Stimulated activated naive B cell treated with anti-CD40 and anti-IgM and Interleukin-4, amounts not matched to agents 10 μg/mL and 1 μg/mL and 100 μg/mL, for 72 hours (primary cell): ENCODE results near the gene PRKN.

Experiments
- ATAC-seq, 2 donors: fragments of 150-1000 bp; cut with Tn5 transposase; replicated peaks; 2 replicates each; pipeline ENCODE4 v1.10.0; 2021; ENCODE audit warnings: moderate library complexity in 1 of 2
- DNase-seq: peaks from one replicate; pipeline ENCODE4 v3.0.0; 2021
- H3K27ac Mint-ChIP-seq: one replicate; pipeline ENCODE4 v1.8.0; 2022; ENCODE audit warnings: mild to moderate bottlenecking, mixed read lengths
- H3K27me3 Mint-ChIP-seq, 2 donors: one replicate each; pipeline ENCODE4 v1.8.0; 2022; ENCODE audit warnings: mixed read lengths in 2 of 2
- H3K36me3 Mint-ChIP-seq, 2 donors: one replicate each; pipeline ENCODE4 v1.8.0; 2022; ENCODE audit warnings: mixed read lengths in 2 of 2, mild to moderate bottlenecking in 1 of 2
- H3K4me1 Mint-ChIP-seq, 2 donors: one replicate each; pipeline ENCODE4 v1.8.0; 2022; ENCODE audit warnings: mixed read lengths in 2 of 2, mild to moderate bottlenecking in 1 of 2
- H3K4me3 Mint-ChIP-seq, 2 donors: one replicate each; pipeline ENCODE4 v1.8.0; 2022; ENCODE audit warnings: mild to moderate bottlenecking in 2 of 2, mixed read lengths in 2 of 2, moderate library complexity in 1 of 2
- H3K9me3 Mint-ChIP-seq, 2 donors: one replicate each; pipeline ENCODE4 v1.8.0; 2022; ENCODE audit warnings: mixed read lengths in 2 of 2, mild to moderate bottlenecking in 1 of 2

The PRKN gene

DNA sequence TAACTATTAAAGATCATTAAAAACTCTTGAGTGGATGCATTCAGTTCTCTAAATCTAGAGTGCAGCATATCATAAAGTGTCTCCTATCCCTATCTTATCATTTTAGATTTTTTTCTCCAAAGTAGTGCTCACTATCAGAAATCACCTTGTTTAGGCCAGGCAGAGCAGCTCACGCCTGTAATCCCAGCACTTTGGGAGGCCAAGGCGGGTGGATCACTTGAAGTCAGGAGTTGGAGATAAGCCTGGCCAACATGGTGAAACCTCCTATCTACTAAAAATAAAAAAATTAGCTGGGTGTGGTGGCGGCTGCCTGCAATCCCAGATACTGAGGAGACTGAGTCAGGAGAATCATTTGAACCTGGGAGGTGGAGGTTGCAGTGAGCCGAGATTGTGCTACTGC is 368.9 kb downstream of the PRKN start:
- H3K27me3 Mint-ChIP-seq: no peaks in the 10 kb centered on the region
- no peak overlapping the region for H3K27ac Mint-ChIP-seq
- H3K4me1 Mint-ChIP-seq: no peaks in the 10 kb centered on the region
- DNase-seq (no peak), ATAC-seq (no peak)
- no peaks in the 10 kb centered on the region for H3K9me3 Mint-ChIP-seq
- H3K4me3 Mint-ChIP-seq: no peak overlapping the region
- no peaks in the 10 kb centered on the region for H3K36me3 Mint-ChIP-seq

DNA sequence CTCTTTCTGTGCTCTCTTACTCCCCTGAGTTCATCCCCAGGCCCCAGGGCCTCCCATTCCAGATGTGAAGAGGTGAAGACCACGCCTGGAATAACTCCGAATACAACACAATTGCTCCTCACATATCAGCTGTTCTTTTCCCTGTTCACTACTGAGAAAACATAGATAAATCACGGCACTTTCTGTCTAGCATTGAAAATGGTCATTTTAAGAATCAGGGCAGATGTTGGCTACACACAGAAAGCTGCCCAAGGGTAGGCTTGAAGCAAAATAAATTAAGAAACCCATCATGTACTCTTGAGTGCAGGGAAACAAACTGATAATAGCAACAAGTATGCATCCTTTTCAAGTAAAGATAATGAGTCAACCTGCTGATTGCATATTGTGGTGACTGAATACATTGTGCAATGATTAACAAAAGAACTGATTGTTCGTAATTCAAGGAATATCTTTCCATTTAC is 382.5 kb downstream of the PRKN start:
- Mint-ChIP-seq H3K36me3 (no peaks in the 10 kb centered on the region), H3K4me3 (no peak overlapping the region), H3K27ac (no peak overlapping the region), H3K4me1 (no peaks in the 10 kb centered on the region), H3K9me3 (peaks cover 1 to 5% of the 10 kb centered on the region in 2 donors), H3K27me3 (no peaks in the 10 kb centered on the region)
- ATAC-seq (no peak), DNase-seq (no peak)

DNA sequence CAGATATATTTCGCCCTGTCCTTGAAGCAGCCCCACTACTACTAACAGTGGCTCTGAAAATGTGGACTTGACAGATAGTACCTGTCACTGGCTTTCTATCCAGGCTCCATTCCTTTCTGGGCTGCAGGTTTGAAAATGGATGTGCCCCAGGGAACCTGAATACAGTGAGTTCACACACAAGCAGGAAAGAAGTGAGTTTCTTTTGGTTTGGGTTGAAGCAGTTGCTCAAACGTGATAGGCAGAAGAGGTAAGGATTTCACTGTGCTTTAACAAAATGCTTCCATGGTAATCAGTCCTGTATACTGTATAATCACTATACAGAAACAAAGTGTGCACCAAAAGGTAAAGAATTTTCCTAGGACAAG is 382.9 kb downstream of the PRKN start:
- peaks cover 1 to 5% of the 10 kb centered on the region in 2 donors for H3K9me3 Mint-ChIP-seq
- H3K36me3 Mint-ChIP-seq: no peaks in the 10 kb centered on the region
- H3K27me3 Mint-ChIP-seq: no peaks in the 10 kb centered on the region
- ATAC-seq: no peak
- no peaks in the 10 kb centered on the region for H3K4me1 Mint-ChIP-seq
- no peak for DNase-seq
- no peak overlapping the region for H3K27ac Mint-ChIP-seq
- H3K4me3 Mint-ChIP-seq: no peak overlapping the region

DNA sequence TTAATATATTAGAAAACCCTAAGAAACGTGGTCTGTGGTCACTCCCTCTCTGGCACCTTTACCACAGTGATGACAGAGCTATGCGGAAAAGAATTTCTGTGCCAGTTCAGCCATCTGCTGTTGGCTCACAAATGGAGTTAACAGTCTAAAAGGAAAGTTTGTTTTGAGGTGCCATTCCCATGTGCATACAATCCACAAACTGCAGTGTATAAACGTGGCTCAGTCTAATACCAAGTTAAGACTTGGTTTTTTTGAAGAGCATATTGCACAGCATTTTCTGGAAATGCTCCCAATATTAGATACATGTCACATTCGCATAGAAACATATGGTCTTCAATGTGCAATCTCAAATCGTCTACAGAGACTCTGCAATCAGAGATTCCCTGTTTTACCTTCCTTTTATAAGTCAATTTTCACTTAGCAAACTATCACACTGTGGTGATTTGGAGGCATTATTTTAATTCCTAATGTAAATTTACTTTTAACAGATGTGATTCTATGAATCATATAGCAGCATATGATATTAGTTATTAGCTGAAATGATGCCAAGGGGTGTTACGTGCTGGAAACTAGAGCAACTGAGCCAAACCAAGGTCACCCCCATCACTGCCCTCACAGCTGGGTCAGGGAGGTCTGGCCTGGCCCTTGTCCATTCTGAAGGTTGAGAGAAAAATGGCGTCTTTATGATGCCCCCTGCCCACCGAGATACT is 383.5 kb downstream of the PRKN start:
- H3K4me1 Mint-ChIP-seq: no peaks in the 10 kb centered on the region
- no peak for DNase-seq
- ATAC-seq: no peak
- no peaks in the 10 kb centered on the region for H3K27me3 Mint-ChIP-seq
- H3K36me3 Mint-ChIP-seq: no peaks in the 10 kb centered on the region
- H3K9me3 Mint-ChIP-seq: peaks cover 1 to 5% of the 10 kb centered on the region in 2 donors
- H3K4me3 Mint-ChIP-seq: no peak overlapping the region
- H3K27ac Mint-ChIP-seq: no peak overlapping the region

DNA sequence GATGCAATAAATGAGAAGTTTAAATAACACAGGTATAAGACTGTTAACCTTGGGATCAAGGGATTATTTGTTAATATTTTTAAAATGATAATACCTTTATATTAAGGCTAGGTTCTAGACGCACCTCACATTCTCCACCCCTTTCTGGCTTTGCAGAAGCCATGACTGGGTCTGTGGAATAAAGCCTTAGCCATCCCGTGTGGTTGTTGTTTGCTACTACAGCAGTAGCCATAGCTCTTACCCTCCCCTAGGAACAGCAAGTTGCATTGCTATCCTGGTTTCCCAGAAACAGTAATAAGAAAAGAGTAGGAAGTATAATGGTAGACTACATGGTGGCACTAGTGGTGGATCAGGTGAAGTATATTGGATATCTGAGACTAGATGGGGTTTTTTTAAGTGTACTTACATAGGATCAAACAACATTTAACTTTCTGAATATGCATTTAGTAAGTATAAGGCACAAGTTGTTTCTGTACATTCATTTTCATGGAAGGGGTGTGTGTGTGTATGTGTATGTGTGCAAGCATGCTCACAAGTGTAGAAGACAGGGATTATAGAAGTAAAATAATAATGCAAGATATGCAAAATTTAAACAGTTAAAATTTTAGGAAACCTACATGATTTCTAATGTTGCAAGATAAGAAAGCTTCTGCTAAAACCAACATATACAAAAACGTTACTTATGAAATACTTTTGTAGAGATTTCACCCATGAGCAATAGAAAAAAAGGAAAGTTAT is 384.2 kb downstream of the PRKN start:
- Mint-ChIP-seq H3K4me3 (no peak overlapping the region), H3K4me1 (no peaks in the 10 kb centered on the region), H3K27me3 (no peaks in the 10 kb centered on the region), H3K36me3 (no peaks in the 10 kb centered on the region), H3K9me3 (peaks cover 0 to 5% of the 10 kb centered on the region in 2 donors), H3K27ac (no peak overlapping the region)
- ATAC-seq (no peak), DNase-seq (no peak)

DNA sequence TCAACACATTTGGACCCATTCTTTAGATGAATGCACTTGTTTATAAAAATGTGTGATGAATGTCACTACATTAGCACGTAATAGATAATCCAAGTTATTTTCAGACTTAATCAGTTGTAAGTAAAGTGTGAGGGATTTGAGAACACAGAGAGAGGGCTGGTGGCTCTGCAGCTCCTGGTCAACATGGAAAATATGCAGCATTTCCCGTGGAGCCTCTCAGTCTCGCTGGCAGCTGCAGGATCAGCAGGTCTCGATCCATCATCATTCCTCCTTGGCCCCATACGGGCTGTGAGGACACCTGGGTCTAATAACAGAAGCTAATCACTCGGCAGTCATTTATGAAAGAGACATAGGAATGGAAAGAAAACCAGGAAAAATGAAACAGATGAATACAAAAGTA is 390.2 kb downstream of the PRKN start:
- H3K9me3 Mint-ChIP-seq: peaks cover 3 to 8% of the 10 kb centered on the region in 2 donors
- ATAC-seq (no peak), DNase-seq (no peak)
- H3K4me3 Mint-ChIP-seq: no peak overlapping the region
- H3K27ac Mint-ChIP-seq: no peak overlapping the region
- no peaks in the 10 kb centered on the region for H3K4me1 Mint-ChIP-seq
- H3K27me3 Mint-ChIP-seq: no peaks in the 10 kb centered on the region
- H3K36me3 Mint-ChIP-seq: no peaks in the 10 kb centered on the region

DNA sequence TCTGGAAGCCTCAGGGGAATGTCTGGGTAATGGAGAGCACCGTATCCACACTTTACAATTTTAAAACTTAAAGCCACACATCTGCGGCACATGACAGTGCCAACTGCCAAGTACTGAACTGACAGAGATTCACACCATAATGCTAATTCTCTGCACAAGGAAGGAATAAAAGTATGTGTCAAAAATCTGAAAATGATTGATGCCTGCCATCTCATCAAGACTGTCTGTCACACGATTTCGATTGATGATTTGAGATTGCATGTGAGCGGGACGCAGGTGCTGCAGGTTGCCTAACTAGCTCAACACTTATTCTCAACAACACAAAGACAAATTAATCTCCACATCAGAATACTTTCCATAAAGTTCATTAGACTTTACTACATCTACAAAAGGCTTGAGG is 391.2 kb downstream of the PRKN start:
- H3K36me3 Mint-ChIP-seq: no peaks in the 10 kb centered on the region
- peaks cover 4 to 8% of the 10 kb centered on the region in 2 donors for H3K9me3 Mint-ChIP-seq
- ATAC-seq (no peak), DNase-seq (no peak)
- H3K4me1 Mint-ChIP-seq: no peaks in the 10 kb centered on the region
- no peak overlapping the region for H3K27ac Mint-ChIP-seq
- H3K27me3 Mint-ChIP-seq: no peaks in the 10 kb centered on the region
- no peak overlapping the region for H3K4me3 Mint-ChIP-seq

DNA sequence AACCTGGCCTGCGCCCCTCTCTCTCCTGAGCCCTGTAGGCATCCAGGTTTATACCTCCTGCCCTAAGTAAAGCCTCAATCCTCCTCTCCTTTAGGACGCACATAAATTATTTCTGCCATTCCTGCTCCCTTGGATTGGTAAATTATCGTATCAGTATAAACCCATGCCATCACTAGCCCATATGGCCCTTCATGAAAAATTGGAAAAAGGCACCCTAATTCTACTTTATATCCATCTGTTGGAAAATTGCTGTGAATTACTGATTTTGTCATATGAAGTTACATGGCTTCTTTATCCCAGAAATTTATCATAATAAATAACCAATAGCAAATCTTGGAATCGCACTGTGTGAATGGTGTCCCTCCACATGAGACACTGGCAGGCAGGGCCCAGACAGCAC is 395.2 kb downstream of the PRKN start:
- ATAC-seq (no peak), DNase-seq (no peak)
- H3K4me1 Mint-ChIP-seq: no peaks in the 10 kb centered on the region
- H3K4me3 Mint-ChIP-seq: no peak overlapping the region
- no peaks in the 10 kb centered on the region for H3K36me3 Mint-ChIP-seq
- H3K9me3 Mint-ChIP-seq: peaks cover under 1 to 16% of the 10 kb centered on the region in 2 donors
- H3K27ac Mint-ChIP-seq: no peak overlapping the region
- H3K27me3 Mint-ChIP-seq: no peaks in the 10 kb centered on the region

DNA sequence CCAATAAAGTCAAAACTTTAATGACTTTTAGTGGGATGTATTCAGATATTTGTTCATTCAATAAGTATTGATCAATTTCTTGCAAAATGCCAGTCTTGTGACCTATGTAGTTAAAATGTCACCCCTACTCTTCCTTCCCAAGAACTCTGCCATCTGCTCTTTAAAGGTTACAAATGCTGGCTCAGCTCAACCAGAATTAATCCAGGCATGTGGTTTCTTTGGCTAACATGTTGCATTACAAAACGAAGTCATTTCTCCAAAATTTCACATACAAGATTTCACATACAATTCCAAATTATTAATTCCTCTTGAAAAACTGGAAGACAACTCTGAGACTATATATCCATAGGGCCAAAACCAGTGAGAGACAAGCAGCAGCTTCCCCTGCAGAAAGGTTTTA is 395.7 kb downstream of the PRKN start:
- no peak for DNase-seq
- ATAC-seq: no peak
- H3K4me1 Mint-ChIP-seq: no peaks in the 10 kb centered on the region
- no peaks in the 10 kb centered on the region for H3K27me3 Mint-ChIP-seq
- peaks cover 0 to 16% of the 10 kb centered on the region in 2 donors for H3K9me3 Mint-ChIP-seq
- no peaks in the 10 kb centered on the region for H3K36me3 Mint-ChIP-seq
- no peak overlapping the region for H3K4me3 Mint-ChIP-seq
- H3K27ac Mint-ChIP-seq: no peak overlapping the region

DNA sequence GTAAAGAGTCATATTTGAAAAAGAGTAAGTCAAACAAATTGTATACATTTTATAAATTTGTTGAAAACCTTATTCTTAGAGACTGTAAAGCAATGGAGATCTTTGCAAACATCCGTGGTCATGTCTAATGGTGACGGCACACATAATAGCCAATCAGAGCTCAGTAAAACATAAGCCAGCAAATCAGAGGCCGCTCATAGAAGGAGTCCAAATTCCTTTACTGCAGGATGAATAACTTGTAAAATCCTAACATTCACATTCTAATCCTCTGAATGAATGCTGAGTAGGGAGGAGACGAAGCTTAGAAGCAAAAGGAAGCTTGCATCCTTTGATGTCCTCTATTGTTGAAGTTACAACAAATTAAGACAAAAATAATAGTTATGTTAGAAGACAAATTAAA is 401.7 kb downstream of the PRKN start:
- Mint-ChIP-seq H3K4me1 (no peaks in the 10 kb centered on the region), H3K4me3 (no peak overlapping the region), H3K27me3 (no peaks in the 10 kb centered on the region), H3K9me3 (peaks cover 2 to 14% of the 10 kb centered on the region in 2 donors), H3K27ac (no peak overlapping the region), H3K36me3 (no peaks in the 10 kb centered on the region)
- DNase-seq: no peak
- no peak for ATAC-seq

DNA sequence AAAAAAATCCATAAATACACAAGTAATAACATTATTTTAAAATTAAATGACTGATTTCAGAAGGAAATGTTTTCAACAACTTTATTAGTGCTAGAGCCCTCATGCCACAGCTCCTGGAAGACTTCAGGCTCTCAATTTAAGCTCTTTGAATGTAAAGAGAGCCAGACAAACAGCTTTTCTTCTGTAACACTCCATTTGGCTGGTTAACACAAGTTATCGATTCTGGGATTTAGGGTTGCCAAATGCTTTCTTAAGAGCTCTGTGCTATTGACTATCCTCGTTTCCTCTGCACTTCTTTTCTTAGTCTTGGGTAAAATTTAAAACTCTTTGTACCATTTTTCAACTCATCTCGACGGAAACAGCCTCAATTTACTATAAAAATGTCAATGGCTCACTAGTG is 402.5 kb downstream of the PRKN start:
- H3K36me3 Mint-ChIP-seq: no peaks in the 10 kb centered on the region
- no peak for ATAC-seq
- no peaks in the 10 kb centered on the region for H3K27me3 Mint-ChIP-seq
- DNase-seq: no peak
- H3K27ac Mint-ChIP-seq: no peak overlapping the region
- H3K9me3 Mint-ChIP-seq: peaks cover 4 to 15% of the 10 kb centered on the region in 2 donors
- no peak overlapping the region for H3K4me3 Mint-ChIP-seq
- no peaks in the 10 kb centered on the region for H3K4me1 Mint-ChIP-seq

DNA sequence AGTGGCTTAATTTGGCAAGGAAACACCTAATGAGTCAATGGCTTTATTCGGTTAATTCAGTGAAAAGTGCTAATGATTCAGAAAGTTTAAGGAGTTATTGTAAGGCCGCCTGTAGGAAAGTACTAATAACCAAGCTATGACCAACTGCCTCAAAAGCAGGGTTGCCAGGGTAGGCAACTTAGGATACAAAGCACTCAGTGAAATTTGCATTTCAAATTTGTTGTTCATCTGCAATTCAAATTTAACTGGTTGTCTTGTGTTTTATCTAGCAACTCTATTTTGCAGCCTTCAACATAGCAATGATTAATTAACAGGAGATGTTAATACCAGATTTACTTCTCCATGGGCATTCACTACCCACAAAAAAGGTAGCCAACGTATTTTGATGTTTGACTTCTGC is 412.3 kb downstream of the PRKN start:
- H3K9me3 Mint-ChIP-seq: peaks cover 3 to 5% of the 10 kb centered on the region in 2 donors
- no peaks in the 10 kb centered on the region for H3K27me3 Mint-ChIP-seq
- no peaks in the 10 kb centered on the region for H3K36me3 Mint-ChIP-seq
- no peak overlapping the region for H3K4me3 Mint-ChIP-seq
- DNase-seq (no peak), ATAC-seq (no peak)
- no peak overlapping the region for H3K27ac Mint-ChIP-seq
- no peaks in the 10 kb centered on the region for H3K4me1 Mint-ChIP-seq

DNA sequence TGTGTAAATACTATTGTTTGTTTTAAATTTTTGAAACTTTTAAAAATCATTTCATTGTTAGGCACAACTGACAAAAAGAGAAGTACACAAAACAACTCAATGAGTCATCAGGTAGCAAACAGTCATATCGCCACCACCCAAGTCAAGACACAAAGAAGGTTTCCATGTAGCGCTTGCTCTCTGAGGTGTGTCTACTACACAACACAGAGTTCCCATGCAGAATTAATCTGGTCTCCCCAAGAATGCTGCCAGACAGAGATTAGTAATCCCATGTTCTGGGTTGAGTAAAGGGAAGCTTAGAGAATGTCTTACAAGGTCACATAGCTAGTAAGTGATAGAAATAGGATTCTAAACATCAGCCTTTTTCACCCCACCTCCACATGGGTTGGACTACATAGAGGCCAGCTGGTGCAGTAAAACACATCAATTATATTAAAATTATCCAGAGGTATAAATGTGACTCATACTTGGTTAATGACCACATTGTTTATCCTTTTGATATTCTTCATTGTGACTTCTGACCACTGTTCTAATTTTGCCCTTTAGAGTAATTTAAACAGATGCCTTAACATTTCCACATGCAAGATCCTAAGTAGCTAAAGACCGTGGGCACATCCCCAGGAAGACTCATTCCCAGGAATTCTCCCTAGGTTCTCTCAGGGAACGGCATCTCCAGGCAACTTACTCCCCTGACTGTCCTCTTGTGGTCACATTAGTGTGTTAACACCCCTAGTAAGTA is 413.5 kb downstream of the PRKN start:
- Mint-ChIP-seq H3K4me1 (no peaks in the 10 kb centered on the region), H3K27me3 (no peaks in the 10 kb centered on the region), H3K27ac (no peak overlapping the region), H3K36me3 (no peaks in the 10 kb centered on the region), H3K4me3 (no peak overlapping the region), H3K9me3 (peaks cover 5 to 9% of the 10 kb centered on the region in 2 donors)
- DNase-seq (no peak), ATAC-seq (no peak)

DNA sequence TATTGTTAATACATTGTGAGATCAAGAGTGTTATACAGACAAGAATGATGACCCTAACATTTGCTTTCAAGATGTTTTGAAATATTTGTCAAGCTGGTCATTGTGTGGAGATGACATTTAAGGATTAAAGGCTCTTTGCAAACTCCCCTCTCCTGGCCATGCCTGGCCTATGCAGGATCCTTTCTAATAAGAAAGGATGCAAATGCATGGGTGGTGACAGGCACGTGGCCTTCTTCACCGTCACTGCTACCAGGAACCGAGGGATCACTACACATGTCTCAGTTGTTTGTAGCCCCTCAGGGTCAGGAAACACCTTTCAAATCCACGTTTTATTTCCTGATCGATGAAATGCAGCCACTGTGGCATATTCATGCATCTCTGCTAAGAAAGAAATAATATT is 419.7 kb downstream of the PRKN start:
- H3K4me3 Mint-ChIP-seq: no peak overlapping the region
- peaks cover 0 to 6% of the 10 kb centered on the region in 2 donors for H3K9me3 Mint-ChIP-seq
- H3K36me3 Mint-ChIP-seq: no peaks in the 10 kb centered on the region
- H3K27ac Mint-ChIP-seq: no peak overlapping the region
- no peaks in the 10 kb centered on the region for H3K27me3 Mint-ChIP-seq
- ATAC-seq: no peak
- DNase-seq: no peak
- H3K4me1 Mint-ChIP-seq: no peaks in the 10 kb centered on the region

DNA sequence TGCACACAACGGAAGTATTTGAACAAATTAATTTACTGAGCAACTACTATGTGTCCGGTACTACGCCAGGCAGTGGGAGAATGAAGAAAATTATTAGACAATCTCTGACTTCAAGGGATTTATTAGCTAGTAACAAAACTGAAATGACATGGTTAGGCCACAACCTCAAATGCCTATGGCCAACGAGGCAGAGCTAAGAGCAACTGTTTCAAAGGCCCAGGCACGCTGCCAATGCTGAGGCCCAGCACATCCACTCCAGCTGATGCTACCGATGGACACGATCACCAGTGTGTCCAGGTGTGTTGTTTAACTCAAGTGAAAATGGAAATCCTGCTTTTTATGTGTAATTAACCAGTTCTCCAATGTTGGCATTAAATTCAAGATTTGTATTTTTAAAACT is 420.9 kb downstream of the PRKN start:
- no peaks in the 10 kb centered on the region for H3K27me3 Mint-ChIP-seq
- no peaks in the 10 kb centered on the region for H3K36me3 Mint-ChIP-seq
- ATAC-seq (no peak), DNase-seq (no peak)
- no peak overlapping the region for H3K4me3 Mint-ChIP-seq
- H3K4me1 Mint-ChIP-seq: no peaks in the 10 kb centered on the region
- no peak overlapping the region for H3K27ac Mint-ChIP-seq
- peaks cover 0 to 8% of the 10 kb centered on the region in 2 donors for H3K9me3 Mint-ChIP-seq
